ENCODE results near the gene HOXA13. TPM values are rescaled to one million over a fixed set of nuclear protein-coding genes. Genes with fewer than 3 reads are reported as not detected.

The HOXA13 gene
- polyA plus RNA-seq, 1 donor (not counting 4 experiments of a cell fraction or from before 2014, with no cell fraction given): not detected

- H3K27me3 ChIP-seq (ENCODE audit: control insufficient read depth, extremely low read depth, insufficient read depth, low read length): peaks cover 15% of the 10 kb centered on the region
- H3K4me1 ChIP-seq (ENCODE audit: control insufficient read depth, extremely low read depth, insufficient read depth, low read length): peaks cover 4% of the 10 kb centered on the region
- H3K9me3 ChIP-seq (ENCODE audit: control insufficient read depth, low read depth, low read length): no peaks in the 10 kb centered on the region
- no peak for TF ChIP-seq CTCF (optimal IDR thresholded peaks at IDR 0.05 in 1 of 3, IDR thresholded peaks at IDR 0.05 in 1 of 3, conservative IDR thresholded peaks at IDR 0.05 in 1 of 3; ENCODE audit: extremely low read depth in 1 of 3, insufficient read depth in 2 of 3, low read length in 3 of 3)
- TF ChIP-seq EZH2 (IDR thresholded peaks at IDR 0.05; ENCODE audit: low read length): no peak
- DNase-seq (ENCODE audit: low read depth, low spot score) (no peak), FAIRE-seq (no peak)
- H3K36me3 ChIP-seq (ENCODE audit: control insufficient read depth in 2 of 2, extremely low read depth in 1 of 2, insufficient read depth in 2 of 2, low read length in 2 of 2): no peaks in the 10 kb centered on the region
- peaks cover 6% of the 10 kb centered on the region for H3K79me2 ChIP-seq (ENCODE audit: control insufficient read depth, insufficient read depth, low read length)
- H3K4me2 ChIP-seq (ENCODE audit: control insufficient read depth, extremely low read depth, insufficient read depth, low read depth, low read length): no peak overlapping the region
- no peak overlapping the region for H3K27ac ChIP-seq (ENCODE audit: control insufficient read depth, insufficient read depth, low read length)
- dilution Hi-C loops (cut with MboI; ENCODE audit: extremely low pct_ligation_motif_present, low sequenced_read_pairs): no loop called here
- H3K9ac ChIP-seq (ENCODE audit: control insufficient read depth, extremely low read depth, insufficient read depth, low read length): no peak overlapping the region
- no peak overlapping the region for H3K4me3 ChIP-seq (ENCODE audit: control insufficient read depth in 2 of 3, extremely low read depth in 1 of 3, insufficient read depth in 2 of 3, low read depth in 1 of 3, low read length in 3 of 3)
- H4K20me1 ChIP-seq (ENCODE audit: control insufficient read depth, extremely low read depth, insufficient read depth, low read length): no peaks in the 10 kb centered on the region
- no peaks in the 10 kb centered on the region for H3K9me1 ChIP-seq (ENCODE audit: control insufficient read depth, extremely low read depth, insufficient read depth, low read length)
- H2AFZ ChIP-seq (ENCODE audit: control insufficient read depth, low read length): no peak overlapping the region
These were observed 22.0 kb downstream of the HOXA13 start for GRCh38 chr7:27177795-27178320.

- dilution Hi-C loops (cut with MboI; ENCODE audit: extremely low pct_ligation_motif_present, low sequenced_read_pairs): no loop called here
- peaks cover 11% of the 10 kb centered on the region for H3K4me1 ChIP-seq (ENCODE audit: control insufficient read depth, extremely low read depth, insufficient read depth, low read length)
- no peak overlapping the region for H3K27ac ChIP-seq (ENCODE audit: control insufficient read depth, insufficient read depth, low read length)
- no peak overlapping the region for H3K4me2 ChIP-seq (ENCODE audit: control insufficient read depth, extremely low read depth, insufficient read depth, low read depth, low read length)
- peaks cover 12% of the 10 kb centered on the region for H3K79me2 ChIP-seq (ENCODE audit: control insufficient read depth, insufficient read depth, low read length)
- no peaks in the 10 kb centered on the region for H4K20me1 ChIP-seq (ENCODE audit: control insufficient read depth, extremely low read depth, insufficient read depth, low read length)
- no peak overlapping the region for H2AFZ ChIP-seq (ENCODE audit: control insufficient read depth, low read length)
- peaks cover 0 to under 1% of the 10 kb centered on the region in 2 experiments for H3K36me3 ChIP-seq (ENCODE audit: control insufficient read depth in 2 of 2, extremely low read depth in 1 of 2, insufficient read depth in 2 of 2, low read length in 2 of 2)
- peaks cover 8% of the 10 kb centered on the region for H3K27me3 ChIP-seq (ENCODE audit: control insufficient read depth, extremely low read depth, insufficient read depth, low read length)
- no peak overlapping the region for H3K9ac ChIP-seq (ENCODE audit: control insufficient read depth, extremely low read depth, insufficient read depth, low read length)
- DNase-seq (ENCODE audit: low read depth, low spot score): no peak
- TF ChIP-seq EZH2 (IDR thresholded peaks at IDR 0.05; ENCODE audit: low read length) (no peak), CTCF (optimal IDR thresholded peaks at IDR 0.05 in 1 of 3, IDR thresholded peaks at IDR 0.05 in 1 of 3, conservative IDR thresholded peaks at IDR 0.05 in 1 of 3; ENCODE audit: extremely low read depth in 1 of 3, insufficient read depth in 2 of 3, low read length in 3 of 3) (no peak)
- no peak overlapping the region for H3K4me3 ChIP-seq (ENCODE audit: control insufficient read depth in 2 of 3, extremely low read depth in 1 of 3, insufficient read depth in 2 of 3, low read depth in 1 of 3, low read length in 3 of 3)
- no peaks in the 10 kb centered on the region for H3K9me3 ChIP-seq (ENCODE audit: control insufficient read depth, low read depth, low read length)
- no peaks in the 10 kb centered on the region for H3K9me1 ChIP-seq (ENCODE audit: control insufficient read depth, extremely low read depth, insufficient read depth, low read length)
- FAIRE-seq: no peak
These were observed 22.7 kb downstream of the HOXA13 start for GRCh38 chr7:27176962-27177794.

All from keratinocyte (primary cell).